Fibroblast of villous mesenchyme (primary cell): ENCODE results near the gene SCAMP2. TPM values are rescaled to one million over a fixed set of nuclear protein-coding genes. Genes with fewer than 3 reads are reported as not detected.

ENCODE experiments used
- DNase-seq: peaks from one replicate; pipeline ENCODE4 v3.0.0-alpha.2; 2010; ENCODE audit warnings: low read depth
- H3K4me3 ChIP-seq: 2 replicates; pipeline ENCODE4 v1.5.1; 2011; ENCODE audit warnings: low read depth, mild to moderate bottlenecking, low read length
- total RNA-seq: library from RNA; depleted of rRNA; stranded (reverse); fragments of >200 nt; gene quantifications from 2 replicates; pipeline ENCODE4 v1.2.3, GENCODE V29; 2012
- TF ChIP-seq, protein P1 (sequence below): IDR thresholded peaks from 2 replicates; pipeline ENCODE4 v1.5.1; 2012; ENCODE audit warnings: low read depth, mild to moderate bottlenecking, low read length; ENCODE audit not compliant: insufficient read depth

Gene SCAMP2
- total RNA-seq, 1 donor: 33.7 TPM

DNA sequence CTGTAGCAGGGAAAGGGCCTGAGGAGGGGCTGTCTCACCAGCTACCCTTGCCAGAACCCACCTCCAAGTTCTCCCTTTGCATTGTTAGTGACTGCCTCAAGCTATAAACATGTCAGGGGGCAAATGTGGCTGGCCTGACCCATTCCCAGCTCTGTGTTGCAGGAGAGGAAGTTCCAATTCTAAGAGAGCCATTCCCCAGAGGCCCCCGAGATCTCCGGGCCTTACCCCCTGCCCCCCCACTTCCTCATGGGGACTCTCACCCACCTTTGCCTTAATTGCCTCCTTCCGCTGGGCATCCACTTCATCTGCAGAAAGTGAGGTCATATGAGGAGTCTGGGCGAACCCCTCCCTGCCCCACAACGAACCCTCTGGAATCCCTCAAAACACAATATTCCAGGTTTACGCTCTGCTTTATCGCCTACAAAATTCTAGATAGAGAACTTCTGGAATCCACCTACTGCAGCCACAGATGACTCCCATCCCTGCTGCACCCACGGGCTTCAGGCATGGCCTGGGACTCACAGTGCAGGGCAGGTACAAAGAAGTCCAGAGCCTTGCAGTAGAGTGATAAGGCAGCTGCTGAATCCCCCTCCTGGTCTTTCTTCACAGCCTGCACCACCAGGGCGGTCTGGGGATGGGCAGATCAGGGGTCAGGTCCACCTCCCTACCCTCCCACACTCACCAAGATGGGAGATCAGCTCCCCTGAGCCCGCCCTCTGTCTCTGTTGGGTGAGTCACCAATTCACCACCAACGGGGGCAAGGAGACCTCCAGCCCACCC is 34.2 kb downstream of the SCAMP2 start:
- no peak overlapping the region for H3K4me3 ChIP-seq
- TF ChIP-seq, protein P1, sequence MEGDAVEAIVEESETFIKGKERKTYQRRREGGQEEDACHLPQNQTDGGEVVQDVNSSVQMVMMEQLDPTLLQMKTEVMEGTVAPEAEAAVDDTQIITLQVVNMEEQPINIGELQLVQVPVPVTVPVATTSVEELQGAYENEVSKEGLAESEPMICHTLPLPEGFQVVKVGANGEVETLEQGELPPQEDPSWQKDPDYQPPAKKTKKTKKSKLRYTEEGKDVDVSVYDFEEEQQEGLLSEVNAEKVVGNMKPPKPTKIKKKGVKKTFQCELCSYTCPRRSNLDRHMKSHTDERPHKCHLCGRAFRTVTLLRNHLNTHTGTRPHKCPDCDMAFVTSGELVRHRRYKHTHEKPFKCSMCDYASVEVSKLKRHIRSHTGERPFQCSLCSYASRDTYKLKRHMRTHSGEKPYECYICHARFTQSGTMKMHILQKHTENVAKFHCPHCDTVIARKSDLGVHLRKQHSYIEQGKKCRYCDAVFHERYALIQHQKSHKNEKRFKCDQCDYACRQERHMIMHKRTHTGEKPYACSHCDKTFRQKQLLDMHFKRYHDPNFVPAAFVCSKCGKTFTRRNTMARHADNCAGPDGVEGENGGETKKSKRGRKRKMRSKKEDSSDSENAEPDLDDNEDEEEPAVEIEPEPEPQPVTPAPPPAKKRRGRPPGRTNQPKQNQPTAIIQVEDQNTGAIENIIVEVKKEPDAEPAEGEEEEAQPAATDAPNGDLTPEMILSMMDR: no peak
- DNase-seq: no peak

DNA sequence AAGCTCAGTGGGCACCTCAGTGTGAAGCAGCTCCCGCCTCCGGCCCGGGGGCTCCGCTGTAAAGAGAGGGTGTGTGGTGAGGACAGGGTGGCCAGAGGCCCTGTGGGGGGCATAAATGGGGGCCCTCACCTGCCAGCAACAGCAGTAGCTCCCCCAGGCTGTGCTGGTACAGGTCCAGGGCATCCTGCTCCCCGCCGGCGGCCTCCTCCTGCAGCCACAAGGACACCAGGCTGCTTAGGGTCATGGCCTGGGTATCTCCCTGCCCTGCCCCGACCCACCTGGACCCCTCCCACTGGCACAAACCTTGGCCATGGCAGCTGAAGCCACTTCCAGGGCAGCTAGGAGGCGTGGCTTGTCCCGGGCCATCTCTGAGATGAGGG is 35.0 kb downstream of the SCAMP2 start:
- no peak for DNase-seq
- TF ChIP-seq, protein P1: no peak

DNA sequence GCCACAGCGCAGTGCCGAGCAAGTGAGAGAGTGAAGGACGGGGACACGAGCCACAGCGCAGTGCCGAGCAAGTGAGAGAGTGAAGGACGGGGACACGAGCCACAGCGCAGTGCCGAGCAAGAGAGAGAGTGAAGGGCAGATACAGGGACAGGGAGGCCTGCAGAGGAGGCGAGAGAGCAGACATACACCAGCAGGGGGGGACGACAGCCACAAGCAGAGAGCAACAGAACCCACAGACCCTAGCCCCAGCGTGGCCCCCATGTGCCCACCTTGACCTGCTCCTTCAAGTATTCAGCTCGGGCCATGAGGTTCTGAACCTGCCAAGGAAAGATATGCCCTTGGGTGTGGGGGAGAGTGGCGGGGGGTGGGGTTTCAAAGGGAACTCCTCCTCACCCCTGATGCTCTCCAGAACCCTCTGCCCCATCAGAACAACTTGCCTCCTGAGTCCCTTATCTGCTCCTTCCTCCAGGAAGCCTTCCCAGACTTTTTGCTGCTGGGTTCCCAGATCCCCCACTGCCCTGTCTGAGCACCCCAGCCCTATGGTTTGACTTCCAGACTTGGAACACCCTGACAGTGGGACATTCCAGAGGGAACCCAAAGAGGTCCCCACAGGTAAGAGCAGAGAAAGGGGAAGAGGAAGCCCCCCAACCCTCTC is 35.6 kb downstream of the SCAMP2 start:
- DNase-seq: no peak

More for the DNA sequence above, 35.0 kb downstream of the SCAMP2 start:
- H3K4me3 ChIP-seq: no peak overlapping the region

DNA sequence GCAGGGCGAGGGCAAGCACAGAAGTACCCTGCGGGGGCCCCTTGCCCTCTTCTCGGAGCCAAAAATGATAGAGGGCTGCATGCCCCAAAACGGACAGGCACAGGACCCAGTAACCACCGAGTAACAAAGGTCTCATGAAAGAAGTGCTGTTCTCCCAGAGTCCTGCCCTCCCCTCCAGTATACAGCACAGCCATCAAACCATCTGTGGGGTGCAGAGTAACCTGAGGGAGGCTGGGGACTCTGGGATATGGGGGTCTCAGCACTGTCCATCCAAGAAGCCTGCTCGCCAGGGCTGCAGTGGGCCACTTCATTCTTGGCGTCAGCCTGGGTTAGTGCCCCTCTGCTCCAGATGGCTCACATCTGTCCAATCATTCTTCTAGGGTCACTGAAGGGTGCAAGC is 36.3 kb downstream of the SCAMP2 start:
- TF ChIP-seq, protein P1: no peak
- H3K4me3 ChIP-seq: no peak overlapping the region
- no peak for DNase-seq

More for the DNA sequence above, 35.6 kb downstream of the SCAMP2 start:
- TF ChIP-seq, protein P1: no peak
- H3K4me3 ChIP-seq: no peak overlapping the region

DNA sequence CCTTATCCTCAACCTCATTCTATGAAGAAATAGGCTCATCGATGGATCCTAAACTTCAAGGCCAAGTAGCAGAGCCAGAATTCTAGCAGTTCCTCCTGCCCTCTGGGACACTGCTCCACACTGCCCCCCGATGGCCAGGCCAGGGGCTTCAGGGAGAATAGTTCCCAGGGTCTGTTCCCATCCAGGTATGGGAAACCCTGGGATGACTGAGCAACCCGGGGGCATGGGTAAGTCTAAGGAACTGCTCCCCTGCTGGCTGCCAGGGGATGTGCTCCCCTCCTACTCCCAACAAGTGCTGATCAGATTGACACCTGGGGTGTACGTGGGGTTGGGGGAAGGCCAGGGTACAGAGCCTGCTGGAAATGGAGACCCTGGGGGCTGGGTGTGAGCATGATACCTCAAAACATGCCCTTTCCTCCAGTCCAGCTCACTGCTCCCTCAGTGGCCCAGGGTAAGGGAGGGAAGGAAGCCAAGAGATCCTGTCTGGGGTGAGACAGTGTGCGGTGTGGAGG is 37.8 kb downstream of the SCAMP2 start:
- TF ChIP-seq, protein P1: peak; percentile 90
- H3K4me3 ChIP-seq: no peak overlapping the region
- DNase-seq: peak; percentile 34

DNA sequence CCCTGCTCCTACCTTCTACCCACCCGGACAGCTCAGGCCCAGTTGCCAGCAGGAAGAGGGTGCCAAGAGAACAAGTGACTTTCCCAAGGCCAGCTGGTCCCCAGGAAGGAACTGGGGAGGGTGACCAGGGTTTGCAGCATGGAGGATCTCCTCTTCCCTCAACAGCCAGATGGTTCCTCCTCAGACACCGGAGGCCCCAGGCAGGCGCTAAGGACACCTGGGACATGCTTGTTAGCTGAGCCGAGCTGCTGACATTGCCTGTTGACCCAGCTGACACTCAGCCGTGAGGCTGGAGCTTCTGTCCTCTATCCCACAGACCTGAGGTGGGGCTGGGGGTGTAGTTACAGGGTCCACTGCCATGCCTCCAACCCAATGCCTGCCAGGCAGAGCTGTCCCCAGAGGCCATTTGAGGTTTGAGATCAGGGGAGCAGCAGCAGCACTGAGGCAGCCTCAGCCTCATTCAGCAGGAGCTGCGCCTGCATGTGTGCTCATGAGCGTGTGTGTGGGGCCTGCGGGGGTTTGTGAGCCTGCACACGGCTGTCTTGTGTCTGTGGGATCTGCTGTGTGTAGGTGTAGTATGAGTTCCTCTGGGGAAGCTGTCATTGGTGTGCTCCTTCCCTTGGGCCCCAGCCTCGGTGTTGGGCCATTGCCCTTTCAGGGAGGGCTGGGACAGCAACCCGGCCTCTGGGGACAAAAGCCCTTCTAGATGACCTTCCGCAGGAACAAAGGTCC is 39.6 kb downstream of the SCAMP2 start:
- no peak overlapping the region for H3K4me3 ChIP-seq
- no peak for DNase-seq
- TF ChIP-seq, protein P1: no peak
